Tongue (tissue), 2 donors: ENCODE measurements around the gene TXNRD1. TPM values are rescaled to one million over a fixed set of nuclear protein-coding genes. Genes with fewer than 3 reads are reported as not detected.
"Not testable (repeated sequence)": the region's sequence is repeated elsewhere in the genome, so short reads cannot be mapped to it uniquely, and the experiment has no call there.

ENCODE experiments used
- DNase-seq: peaks from one replicate; pipeline ENCODE4 v3.0.0-alpha.2; 2015
- total RNA-seq: library from RNA; depleted of rRNA; stranded (reverse); fragments of >200 nt; gene quantifications from one replicate; pipeline ENCODE4 v1.2.3, GENCODE V29; 2014

TXNRD1 gene
- total RNA-seq, 1 donor from 2014 or later, result 56.1 TPM

DNA sequence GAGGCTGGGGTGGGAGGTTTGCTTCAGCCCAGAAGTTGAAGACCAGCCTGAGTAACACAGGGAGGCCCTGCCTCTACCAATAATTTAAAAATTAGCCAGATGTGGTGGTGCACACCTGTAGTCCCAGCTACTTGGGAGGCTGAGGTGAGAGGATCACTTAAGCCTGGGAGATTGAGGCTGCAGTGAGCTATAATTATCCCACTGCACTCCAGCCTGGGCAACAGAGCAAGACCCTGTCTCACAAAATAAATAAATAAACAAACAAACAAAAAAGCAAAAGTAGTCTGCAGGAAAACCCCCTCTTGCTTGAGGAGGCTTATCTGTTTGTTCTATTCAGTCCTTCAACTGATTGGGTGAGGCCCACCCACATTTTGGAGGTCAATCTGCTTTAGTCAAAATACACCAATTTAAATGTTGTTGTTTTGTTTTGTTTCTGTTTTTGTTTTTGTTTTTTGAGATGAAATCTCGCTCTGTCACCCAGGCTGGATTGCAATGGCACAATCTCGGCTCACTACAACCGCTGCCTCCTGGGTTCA is 24.9 kb upstream of the TXNRD1 start:
- no peak for DNase-seq

DNA sequence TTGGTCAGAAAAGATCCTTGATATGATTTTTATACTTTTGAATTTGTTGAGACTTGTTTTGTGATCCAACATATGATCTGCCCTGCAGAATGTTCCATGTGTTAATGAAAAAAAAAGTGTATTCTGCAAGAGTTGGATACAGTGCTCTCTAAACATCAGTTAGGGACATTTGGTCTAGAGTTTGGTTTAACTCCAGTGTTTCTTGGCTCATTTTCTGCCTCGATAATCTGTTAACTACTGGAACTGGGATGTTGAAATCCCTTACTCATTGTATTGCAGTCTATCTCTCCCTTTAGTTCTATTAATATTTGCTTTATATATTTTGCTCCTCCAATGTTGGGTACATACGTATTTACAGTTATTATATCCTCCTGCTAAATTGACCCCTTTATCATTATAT is 18.3 kb upstream of the TXNRD1 start:
- no peak for DNase-seq

DNA sequence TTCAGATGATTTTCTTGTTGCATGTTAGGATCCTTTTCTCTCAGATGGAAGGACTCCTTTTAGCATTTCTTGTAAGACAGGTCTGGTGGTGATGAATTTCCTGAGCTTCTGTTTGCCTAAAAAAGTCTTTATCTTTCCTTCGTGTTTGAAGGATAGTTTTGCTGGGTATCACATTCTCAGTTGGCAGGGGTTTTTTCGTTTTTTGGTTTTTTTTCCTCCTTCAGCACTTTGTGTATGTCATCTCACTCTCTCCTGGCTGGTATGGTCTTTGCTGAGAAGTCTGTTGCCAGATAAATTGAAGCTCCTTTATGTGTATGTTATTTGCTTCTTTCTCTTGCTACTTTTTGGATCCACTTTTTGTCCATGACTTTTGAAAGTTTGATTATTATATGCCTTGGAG is 15.6 kb upstream of the TXNRD1 start:
- DNase-seq, result no peak

DNA sequence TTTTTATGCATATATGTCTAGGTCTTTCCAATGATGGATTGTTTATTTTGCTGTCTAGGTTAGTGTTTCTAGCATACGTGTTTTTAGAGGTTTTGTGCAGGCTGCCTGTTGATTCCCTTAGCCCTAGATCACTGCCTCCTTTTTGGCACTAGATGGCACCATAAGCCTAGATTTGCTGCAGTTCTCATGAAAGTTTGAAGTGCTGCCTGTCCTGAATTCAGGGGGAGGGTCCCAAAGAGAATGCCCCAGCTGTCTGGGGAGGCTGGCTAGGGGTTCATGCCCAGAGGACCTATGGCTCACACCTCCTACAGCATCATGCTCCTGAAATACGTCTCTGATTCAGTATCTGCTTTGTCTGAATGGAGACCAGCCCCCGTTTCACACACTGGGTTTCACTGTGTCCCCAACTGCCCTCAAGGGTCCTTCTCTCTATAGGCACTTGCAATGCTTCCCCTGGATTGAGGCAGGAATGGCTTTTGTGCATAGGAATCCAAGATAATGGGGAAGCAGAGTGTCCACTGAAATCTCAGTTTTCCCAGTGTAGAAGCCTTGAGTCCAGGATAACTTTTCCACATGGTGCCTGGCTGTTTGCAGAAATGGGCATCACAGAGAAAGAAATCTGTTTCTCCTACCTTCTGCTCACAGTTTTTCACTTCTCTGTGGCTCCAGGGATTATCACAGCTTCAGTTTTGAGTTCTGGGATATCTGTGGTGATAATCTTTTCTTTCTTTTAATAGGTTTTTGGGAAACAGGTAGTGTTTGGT is 14.2 kb upstream of the TXNRD1 start:
- DNase-seq, result peak; percentile 65

DNA sequence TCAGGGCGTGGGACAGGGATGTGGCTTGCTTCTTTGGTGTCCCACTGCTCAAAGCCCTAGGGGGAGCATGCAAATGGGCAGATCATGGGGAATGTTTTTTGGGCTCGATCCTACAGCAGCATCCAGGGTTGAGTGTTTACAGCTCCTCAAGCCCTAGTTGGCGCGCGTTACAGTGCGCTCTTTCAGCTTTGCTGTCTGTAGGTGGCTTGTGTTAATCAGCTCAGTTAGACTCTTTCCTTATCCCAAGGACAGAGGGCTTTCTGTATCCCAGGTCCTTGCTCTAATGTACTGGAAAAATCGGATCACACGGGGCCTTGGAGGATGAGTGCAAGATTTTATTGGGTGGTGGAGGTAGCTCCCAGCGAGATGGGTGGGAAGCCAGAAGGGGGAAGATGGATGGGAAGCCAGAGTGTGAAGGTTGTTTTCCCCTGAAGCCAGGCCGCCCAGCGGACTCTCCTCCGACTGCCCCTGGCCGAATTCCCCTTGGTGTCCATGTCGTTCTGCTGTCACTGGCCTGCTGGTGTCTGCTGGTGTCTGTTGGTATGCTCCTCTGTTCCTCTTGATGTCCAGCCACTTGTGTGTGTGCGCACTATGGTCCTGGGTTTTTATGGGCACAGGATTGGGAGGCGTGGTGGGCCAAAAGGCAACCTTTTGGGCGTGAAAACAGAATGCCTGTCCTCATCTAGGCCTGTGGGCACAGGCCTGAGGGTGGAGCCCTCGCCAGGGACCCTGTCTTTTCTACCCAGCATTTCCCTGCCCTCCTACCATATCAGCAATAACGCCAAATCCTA is 10.7 kb upstream of the TXNRD1 start:
- no peak for DNase-seq

DNA sequence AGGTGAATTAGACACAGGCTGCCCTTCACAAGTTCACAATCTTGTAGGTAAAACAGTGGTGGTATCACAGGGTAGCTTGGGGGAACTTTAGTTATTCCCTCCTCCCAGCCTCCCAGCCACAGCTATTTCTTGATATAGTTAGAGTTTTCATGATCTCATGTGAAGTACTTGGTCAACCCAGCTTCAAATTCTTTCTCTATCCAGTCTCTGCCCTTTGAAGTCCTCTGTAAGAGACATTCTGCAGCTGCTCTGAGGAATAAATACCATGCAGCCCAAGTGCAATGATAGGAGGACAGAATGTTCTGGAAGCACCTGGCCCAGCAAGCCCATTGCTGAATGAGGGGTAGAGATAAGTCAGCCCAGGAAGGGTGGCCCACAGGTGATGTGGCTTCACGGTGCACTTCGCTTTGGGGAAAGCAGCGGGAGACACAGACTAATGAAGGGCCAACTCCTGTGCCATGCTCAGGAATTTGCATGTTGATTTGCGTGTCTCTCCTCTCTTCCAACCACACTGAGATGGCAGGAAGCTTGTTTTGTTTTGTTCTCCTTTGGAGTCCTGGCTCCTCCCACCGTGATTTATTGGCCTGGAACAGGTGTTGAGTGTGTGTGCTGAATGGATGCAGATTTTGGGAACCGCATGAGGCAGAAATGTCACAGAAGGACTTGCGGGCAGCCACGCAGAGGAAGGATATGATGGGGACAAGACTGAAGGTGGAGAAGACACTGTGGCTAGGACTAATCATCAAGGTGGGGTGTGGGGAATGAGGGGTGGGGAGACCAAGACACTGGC is 8.0 kb upstream of the TXNRD1 start:
- peak; percentile 19 for DNase-seq

DNA sequence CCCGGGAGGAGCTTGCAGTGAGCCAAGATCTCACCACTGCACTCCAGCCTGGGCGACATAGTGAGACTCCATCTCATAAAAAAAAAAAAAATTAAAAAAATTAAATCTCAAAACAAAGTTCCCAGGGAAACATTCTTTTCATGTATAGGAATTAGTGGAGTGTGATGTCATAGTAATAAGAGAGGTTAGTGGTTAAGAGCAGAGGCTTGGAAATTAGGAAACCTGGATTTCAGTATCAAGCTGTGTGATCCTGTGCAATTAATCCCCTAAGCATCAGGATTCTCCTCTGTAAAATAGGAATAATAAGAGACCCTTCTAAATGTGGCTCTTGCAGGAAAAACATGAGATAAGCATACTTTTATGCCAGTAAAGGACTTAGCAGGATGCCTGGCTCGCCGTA is 3.1 kb upstream of the TXNRD1 start:
- no peak for DNase-seq

DNA sequence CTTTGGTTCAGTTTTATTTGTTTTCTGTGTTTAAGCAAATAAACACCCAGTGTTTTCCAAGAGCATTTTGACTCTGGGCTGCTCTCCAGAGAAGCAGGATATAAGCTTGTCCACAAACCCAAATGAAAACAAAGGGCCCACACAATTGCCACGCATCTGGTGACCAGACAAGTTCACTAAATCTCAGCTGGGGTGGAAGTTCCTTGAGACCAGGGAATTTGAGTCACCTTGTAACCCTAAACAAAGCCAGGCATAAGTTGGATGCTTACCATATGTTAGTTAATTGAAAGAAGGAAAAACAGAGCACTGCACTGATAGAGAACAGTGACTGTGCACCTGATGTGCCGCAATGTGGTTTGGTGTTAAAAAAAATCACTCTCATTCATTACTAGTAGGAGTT is 1.6 kb upstream of the TXNRD1 start:
- DNase-seq, result peak; percentile 79

DNA sequence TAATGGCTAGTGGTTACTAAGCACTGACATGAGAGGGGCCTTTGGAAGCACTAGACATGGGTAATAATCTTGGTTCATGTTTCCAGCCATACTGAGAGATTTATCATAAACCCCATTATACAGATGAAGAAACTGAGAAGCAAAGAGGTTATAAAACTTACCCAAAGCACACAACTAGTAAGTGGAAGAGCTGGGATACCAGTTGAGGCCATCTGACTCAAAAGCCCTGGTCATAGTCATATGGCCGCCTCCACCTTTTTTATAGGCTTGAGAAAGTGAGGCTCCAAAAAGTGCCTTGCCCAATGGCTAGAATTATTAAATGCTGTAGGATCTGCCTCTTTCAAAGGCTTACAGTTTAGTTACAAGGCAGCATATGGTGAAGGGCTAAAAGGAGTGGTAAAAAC is 944 bp downstream of the TXNRD1 start:
- peak; percentile 12 for DNase-seq

DNA sequence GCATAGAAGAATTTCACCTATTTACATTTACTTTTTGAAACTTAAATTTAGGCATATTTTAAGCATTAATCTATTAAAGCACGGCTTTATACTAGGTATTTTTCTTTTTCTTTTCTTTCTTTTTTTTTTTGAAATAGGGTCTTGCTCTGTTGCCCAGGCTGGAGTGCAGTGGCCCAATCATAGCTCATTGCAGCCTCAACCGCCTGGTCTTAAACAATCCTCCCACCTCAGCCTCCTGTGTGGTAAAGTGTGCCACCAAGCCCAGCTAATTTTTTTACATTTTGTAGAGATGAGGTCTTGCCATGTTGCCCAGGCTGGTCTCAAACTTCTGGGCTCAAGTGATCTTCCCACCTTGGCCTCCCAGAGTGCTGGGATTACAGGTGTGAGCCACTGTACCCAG is 2.9 kb downstream of the TXNRD1 start:
- not testable (repeated sequence) for DNase-seq

DNA sequence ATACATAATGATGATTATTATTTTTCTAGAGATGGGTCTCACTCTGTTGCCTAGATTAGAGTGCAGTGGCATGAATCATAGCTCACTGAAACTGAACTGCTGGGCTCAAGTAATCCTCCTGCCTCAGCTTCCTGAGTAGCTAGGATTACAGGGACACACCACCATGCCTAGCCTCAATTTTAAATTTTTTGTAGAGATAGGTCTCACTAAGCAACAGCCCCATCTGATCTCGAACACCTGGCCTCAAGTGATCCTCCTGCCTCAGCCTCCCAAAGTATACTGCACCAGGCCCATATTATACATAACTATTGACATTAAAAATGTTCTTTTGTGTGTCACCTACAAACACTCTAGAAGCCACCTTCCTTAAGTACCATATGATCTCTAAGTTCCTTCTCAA is 3.4 kb downstream of the TXNRD1 start:
- no peak for DNase-seq

DNA sequence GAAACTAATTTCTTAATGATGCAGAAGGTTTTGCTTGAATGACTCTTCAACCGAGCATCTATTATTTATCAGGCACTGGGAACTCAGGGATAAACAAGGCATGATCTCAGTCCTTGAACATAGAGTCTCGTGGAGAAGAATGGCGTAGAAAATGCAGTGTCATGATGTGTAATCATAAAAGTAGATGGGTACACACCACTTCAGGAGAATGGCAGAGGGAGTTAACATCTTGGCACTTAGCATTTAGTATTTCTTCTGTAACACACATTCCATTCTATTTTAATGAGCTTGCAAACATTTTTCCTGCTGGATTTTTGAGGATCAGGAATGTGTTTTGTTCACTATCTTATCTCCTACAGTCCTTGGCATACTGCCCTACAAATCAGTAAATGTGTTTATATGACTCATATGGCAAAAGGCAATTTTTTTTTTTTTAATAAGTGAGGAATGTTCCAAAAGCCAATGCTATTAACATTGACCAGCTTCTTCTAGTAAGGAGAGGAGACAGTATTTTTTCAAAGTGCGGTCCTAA is 3.8 kb downstream of the TXNRD1 start:
- no peak for DNase-seq

DNA sequence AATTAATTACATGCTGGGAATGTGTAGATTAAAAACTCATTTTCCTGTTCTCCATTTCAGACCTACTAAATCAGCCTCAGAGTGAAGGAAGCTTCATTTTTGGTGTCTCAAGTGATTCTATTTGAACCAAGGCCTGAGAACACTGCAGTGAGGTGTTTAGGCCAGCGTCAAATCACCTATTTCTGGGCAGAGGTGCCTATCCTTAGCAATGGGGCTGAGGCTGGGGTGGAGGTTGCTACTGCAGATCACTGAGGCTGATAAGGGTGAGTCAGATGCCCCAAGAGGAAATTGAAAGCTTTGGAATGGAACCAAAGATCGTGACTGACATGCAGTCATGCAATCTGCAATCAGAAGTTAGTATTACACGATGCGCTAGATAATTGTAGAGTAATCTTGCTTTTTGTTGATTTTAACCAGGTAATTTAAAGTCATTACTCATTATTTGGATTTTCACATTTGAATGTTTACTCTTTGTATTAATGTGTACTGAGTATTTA is 4.4 kb downstream of the TXNRD1 start:
- no peak for DNase-seq

DNA sequence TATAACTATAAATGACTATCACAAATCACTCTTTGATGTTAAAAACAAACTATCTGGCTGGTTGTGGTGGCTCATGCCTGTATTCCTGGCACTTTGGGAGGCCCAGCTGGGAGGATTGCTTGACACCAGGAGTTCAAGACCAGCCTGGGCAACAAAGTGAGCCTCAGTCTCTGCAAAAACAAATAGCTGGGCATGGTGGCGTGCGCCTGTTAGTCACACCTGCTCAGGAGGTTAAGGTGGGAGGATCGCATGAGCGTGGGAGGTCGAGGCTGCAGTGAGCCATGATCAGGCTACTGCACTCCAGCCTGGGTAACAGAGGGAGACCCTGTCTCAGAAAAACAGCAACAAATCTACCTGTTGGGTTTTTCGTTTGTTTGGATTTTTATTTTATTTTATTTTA is 5.4 kb downstream of the TXNRD1 start:
- no peak for DNase-seq

DNA sequence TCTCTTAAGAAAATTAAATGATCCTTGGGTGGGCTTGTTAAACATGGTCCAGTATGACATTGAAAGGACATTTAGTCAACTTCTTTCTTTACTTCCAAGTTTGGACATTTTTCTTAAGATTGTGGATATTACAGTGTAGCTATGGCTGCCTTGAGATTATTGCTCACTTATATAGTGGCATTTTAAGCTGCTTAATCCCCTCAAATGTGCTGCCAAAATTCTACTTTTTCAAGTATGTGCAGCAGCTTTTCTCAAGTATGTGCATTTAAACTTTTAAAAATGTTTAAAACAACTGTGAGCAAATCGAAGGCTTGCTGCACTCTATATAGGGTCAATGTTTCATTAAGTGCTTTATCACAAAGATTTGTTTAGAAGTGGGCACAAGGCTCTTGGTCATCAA is 7.4 kb downstream of the TXNRD1 start:
- DNase-seq, result no peak

DNA sequence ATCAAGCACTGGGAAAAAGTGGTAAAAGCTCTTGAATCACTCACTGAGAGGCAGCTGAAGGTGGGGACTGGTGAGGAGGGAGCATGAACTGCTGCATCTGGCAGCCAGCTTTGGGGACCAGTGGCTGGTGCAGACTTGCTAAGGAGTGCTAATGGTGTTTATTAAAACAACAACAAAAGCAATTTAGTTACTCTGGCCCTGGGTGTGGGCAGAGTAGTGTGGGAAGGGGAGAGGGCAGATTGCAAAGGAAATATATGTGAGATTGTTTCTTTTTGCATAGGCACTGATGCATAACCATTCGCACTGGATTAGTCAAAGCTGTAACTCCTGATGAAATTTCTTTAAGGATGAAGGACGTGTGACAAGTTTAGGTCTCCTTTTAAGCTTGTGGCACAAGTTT is 8.1 kb downstream of the TXNRD1 start:
- DNase-seq, result no peak

DNA sequence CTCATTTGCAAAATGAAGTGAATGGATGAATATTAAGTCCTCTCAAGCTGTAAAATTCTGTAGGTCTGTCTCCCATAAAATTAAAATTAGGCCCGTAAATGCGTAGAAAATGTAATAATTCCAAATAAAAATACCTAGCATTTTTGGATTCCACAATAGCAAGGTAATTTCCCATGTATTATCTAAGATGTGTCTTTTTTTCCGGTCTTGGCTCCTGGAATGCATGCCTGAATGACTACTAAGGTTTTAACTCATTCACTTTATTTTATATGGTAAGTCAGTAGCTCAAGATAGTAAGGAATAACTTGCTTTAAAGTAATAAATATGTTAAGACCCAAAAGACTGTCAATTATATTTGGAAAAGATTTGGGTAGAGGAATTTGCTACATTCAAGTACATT is 11.1 kb downstream of the TXNRD1 start:
- no peak for DNase-seq

DNA sequence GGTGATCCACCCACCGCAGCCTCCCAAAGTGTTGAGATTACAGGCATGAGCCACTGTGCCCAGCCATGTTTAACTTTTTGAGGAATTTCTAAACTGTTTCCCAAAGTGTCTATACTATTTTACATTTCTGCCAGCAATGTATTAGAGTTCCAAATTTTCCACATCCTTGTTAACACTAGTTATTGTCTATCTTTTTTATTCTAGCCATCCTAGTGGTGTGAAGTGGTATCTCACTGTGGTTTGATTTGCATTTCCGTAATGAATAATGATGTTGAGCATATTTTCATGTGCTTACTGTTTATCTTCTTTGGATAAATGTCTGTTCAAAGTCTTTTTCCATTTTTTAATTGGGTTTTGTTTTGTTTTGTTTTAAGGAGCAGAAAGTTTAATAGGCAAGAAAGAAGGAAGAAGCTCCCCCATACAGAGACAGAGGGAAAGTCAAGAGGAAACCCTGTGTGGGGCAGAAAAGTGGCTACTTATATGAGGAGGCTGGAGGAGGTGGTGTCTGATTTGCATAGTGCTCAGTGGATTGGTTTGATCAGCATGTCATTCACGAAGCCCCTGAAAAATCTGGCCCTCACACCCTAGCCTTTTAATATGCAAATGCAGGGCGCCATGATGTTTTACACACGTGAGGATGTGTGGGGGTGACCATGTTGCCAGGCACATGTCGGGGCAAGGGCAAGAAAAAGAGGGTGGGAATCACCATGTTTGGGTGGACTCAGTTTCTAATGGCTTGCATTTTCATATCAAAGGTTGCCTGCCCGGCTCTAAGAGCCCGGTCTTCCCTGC is 14.9 kb downstream of the TXNRD1 start:
- no peak for DNase-seq

DNA sequence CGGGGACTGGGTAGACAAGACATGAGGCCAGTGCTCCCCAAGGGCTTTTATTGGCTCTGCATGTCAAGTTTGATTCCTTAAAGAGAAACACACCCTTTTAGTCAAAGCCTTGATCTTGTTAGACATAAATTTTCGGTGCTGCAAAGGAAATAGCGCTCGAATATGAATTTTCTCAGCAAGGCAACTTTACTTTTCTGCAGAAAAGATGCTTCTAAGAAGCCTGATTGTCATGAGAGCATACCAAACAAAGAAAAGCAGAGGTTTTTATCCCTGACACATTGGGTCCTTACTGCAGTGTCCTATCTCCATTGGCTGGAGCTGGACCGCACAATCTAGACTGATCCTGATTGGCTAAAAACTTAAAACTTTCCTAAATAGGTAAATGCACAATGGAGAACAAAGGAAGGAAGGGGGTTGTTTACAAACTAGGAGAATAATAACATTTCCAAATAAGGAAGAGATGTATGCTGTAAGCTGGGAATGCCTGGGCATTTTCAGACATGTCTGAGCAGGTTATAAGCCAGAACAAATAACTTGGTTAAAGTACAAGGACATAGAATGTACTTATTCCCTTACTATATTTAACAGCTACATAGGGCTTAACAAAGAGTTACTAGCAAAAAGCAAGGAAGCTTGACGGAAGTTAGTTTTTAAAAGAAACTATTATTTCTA is 17.2 kb downstream of the TXNRD1 start:
- DNase-seq, result no peak

DNA sequence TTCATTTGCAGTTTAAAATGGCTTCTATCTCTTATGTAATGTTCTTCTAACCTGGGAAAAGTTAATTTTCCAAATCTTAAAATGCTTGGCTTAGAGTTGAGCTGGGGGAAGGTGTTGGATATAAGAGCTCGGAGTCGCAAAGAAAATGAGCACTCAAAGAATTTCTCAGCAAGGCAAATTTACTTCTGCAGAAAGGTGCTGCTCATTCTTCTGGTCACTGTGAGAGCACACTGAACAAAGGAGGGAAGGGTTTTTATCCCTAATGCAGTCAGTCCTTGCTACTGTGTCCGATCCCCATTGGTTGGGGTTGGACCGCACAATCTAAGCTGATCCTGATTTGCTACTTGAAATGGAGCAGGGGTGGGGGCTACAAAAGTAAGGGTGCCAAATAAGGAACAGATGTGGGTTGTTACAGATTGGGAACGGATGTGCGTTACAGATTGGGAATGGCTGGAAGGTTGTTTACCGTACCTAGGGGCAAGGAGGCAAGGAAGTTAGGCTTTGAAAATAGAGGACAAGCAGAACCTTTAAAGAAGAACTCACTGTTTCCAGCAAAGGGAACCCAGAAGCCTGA is 19.4 kb downstream of the TXNRD1 start:
- DNase-seq, result no peak

DNA sequence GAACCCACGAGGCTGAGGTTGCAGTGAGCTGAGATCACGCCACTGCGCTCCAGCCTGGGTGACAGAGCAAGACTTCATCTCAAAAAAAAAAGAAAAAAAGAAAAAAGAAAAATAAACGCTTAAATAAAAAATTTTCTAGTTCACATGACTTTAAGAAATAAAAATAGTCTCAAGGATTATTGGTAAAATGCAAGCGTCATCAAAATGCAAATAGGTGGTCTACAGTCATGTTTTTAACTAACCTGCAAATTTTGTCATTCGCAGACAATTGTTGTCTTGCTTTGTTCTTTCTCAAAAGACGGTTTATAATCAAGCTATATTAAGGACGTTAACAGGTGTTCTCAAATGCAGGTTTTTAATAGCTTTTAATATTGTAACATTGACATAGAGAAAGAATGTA is 22.4 kb downstream of the TXNRD1 start:
- no peak for DNase-seq
